Measurements from ENCODE around the gene GTF3C2. TPM values are rescaled to one million over a fixed set of nuclear protein-coding genes. Genes with fewer than 3 reads are reported as not detected.

The GTF3C2 gene
- total and polyA plus RNA-seq, 10 donors, result 27.5 to 73.8 (median 61.2) TPM

- WGBS, 5 donors, result 84 to 93% (median 91%) methylated on average over 8 of the region's 8 CpGs
- intact Hi-C loops (cut with DNase I; ENCODE audit: low total_unique reads), result no loop called here
These were observed 61.6 kb downstream of the GTF3C2 start for GRCh38 chr2:27294928-27295327.

GRCh38 chr2:27291865-27292264 is 64.7 kb downstream of the GTF3C2 start:
- Histone ChIP-seq H3K4me3 (no peak overlapping the region), H3K27me3 (replicated peaks in 1 of 7) (peaks cover 0 to 9% (median 0%) of the 10 kb centered on the region in 7 donors), H3K36me3 (no peaks in the 10 kb centered on the region), H3K9me3 (no peaks in the 10 kb centered on the region), H3K4me1 (peaks cover 0 to 10% (median 0%) of the 10 kb centered on the region in 6 donors), H3K27ac (no peak overlapping the region)
- TF ChIP-seq POLR2A (IDR thresholded peaks at IDR 0.05) (no peak), POLR2AphosphoS5 (IDR thresholded peaks at IDR 0.05) (no peak)
- TF ChIP-seq, protein P1, sequence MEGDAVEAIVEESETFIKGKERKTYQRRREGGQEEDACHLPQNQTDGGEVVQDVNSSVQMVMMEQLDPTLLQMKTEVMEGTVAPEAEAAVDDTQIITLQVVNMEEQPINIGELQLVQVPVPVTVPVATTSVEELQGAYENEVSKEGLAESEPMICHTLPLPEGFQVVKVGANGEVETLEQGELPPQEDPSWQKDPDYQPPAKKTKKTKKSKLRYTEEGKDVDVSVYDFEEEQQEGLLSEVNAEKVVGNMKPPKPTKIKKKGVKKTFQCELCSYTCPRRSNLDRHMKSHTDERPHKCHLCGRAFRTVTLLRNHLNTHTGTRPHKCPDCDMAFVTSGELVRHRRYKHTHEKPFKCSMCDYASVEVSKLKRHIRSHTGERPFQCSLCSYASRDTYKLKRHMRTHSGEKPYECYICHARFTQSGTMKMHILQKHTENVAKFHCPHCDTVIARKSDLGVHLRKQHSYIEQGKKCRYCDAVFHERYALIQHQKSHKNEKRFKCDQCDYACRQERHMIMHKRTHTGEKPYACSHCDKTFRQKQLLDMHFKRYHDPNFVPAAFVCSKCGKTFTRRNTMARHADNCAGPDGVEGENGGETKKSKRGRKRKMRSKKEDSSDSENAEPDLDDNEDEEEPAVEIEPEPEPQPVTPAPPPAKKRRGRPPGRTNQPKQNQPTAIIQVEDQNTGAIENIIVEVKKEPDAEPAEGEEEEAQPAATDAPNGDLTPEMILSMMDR (IDR thresholded peaks at IDR 0.05 in 8 of 11, conservative IDR thresholded peaks at IDR 0.05 in 3 of 11), result no peak
- no peak for DNase-seq
- 64 to 85% (median 72%) methylated on average over 6 of the region's 6 CpGs for WGBS, 5 donors
- intact Hi-C loops (cut with DNase I; ENCODE audit: low total_unique reads), result no loop called here

More at GRCh38 chr2:27294928-27295327, 61.6 kb downstream of the GTF3C2 start:
- Histone ChIP-seq H3K9me3 (no peaks in the 10 kb centered on the region), H3K27me3 (replicated peaks in 1 of 7) (peaks cover 0 to 9% (median 0%) of the 10 kb centered on the region in 7 donors), H3K27ac (no peak overlapping the region), H3K4me1 (peaks cover 0 to 10% (median 0%) of the 10 kb centered on the region in 6 donors), H3K36me3 (no peaks in the 10 kb centered on the region), H3K4me3 (no peak overlapping the region)
- no peak for DNase-seq
- no peak for TF ChIP-seq POLR2AphosphoS5 (IDR thresholded peaks at IDR 0.05)
- TF ChIP-seq, protein P1 (IDR thresholded peaks at IDR 0.05 in 8 of 11, conservative IDR thresholded peaks at IDR 0.05 in 3 of 11), result no peak
- TF ChIP-seq POLR2A (IDR thresholded peaks at IDR 0.05), result no peak

DNA sequence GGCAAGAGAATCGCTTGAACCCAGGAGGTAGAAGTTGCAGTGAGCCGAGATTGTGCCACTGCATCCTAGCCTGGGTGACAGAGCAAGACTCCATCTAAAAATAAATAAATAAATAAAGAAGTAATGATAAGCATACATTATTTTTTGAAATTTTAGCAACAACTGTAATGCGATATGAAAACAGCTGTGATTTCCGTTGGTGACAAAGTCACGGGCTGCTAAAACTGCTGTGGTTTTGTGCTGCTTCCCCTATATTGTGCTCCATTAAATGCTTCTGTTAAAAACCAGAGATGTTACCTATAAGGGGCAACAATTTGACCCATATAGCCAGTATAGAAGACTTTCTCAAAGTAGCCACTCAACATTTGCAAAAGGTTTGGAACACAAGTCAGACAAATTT is 66.0 kb downstream of the GTF3C2 start:
- no peak overlapping the region for H3K4me3 ChIP-seq
- no peaks in the 10 kb centered on the region for H3K9me3 ChIP-seq
- H3K4me1 ChIP-seq, result peaks cover 0 to 10% (median 0%) of the 10 kb centered on the region in 6 donors
- 42 to 55% (median 48%) methylated on average over 5 of the region's 5 CpGs for WGBS, 5 donors
- no peaks in the 10 kb centered on the region for H3K36me3 ChIP-seq
- H3K27me3 ChIP-seq (replicated peaks in 1 of 7), result peaks cover 0 to 9% (median 0%) of the 10 kb centered on the region in 7 donors
- DNase-seq, result no peak
- intact Hi-C loops (cut with DNase I; ENCODE audit: low total_unique reads), result no loop called here
- no peak for TF ChIP-seq POLR2AphosphoS5 (IDR thresholded peaks at IDR 0.05)
- no peak overlapping the region for H3K27ac ChIP-seq

DNA sequence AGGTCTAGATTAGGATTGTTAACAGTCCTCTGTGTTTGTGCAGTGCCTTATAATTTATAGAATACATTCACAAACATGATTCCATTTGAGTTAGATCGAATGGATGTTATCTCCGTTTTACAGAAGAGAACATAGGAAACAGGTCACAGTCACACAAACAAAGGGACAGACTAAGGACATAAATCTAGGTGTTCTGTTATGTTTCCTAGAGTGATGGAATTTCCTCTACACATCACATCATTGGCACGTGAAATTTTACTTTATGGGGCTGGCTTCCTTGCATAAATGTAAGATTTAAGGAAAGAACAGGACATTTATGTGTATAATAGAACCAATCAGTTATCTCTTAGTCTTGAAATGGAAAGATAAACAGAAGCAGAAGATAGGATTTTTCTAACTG is 68.0 kb downstream of the GTF3C2 start:
- intact Hi-C loops (cut with DNase I; ENCODE audit: low total_unique reads), result no loop called here
- TF ChIP-seq POLR2AphosphoS5 (IDR thresholded peaks at IDR 0.05) (no peak), POLR2A (IDR thresholded peaks at IDR 0.05) (no peak)
- TF ChIP-seq, protein P1 (IDR thresholded peaks at IDR 0.05 in 8 of 11, conservative IDR thresholded peaks at IDR 0.05 in 3 of 11), result no peak
- Histone ChIP-seq H3K36me3 (no peaks in the 10 kb centered on the region), H3K4me1 (peaks cover 0 to 10% (median 0%) of the 10 kb centered on the region in 6 donors), H3K4me3 (no peak overlapping the region), H3K27me3 (replicated peaks in 1 of 7) (peaks cover 0 to 9% (median 0%) of the 10 kb centered on the region in 7 donors), H3K9me3 (no peaks in the 10 kb centered on the region), H3K27ac (no peak overlapping the region)
- WGBS, 5 donors, result 21 to 46% (median 36%) methylated on average over 3 of the region's 3 CpGs
- no peak for DNase-seq

DNA sequence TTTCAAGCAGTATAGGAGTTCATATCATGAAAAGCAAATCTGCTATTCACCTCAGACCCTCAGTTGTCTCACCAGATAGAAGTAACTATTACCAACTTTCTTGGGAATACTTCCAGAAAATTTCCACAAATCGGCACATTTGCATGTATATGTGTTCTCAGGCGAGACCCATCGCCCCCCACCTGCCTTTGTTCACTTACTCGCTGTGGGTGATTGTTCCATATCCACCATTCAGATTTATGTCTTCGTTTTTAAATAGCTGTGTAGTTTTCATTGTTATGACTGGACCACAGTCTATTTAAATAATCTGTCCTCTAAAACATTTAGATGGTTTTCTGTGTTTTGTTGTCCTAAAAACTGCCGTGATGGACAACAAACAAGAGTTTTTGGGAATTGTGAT is 71.1 kb downstream of the GTF3C2 start:
- peaks cover 0 to 11% (median 0%) of the 10 kb centered on the region in 7 donors for H3K27me3 ChIP-seq (replicated peaks in 1 of 7)
- DNase-seq, result no peak
- no peak overlapping the region for H3K4me3 ChIP-seq
- H3K9me3 ChIP-seq, result no peaks in the 10 kb centered on the region
- no peak overlapping the region for H3K27ac ChIP-seq
- peaks cover 0 to 5% (median 0%) of the 10 kb centered on the region in 6 donors for H3K4me1 ChIP-seq
- intact Hi-C loops (cut with DNase I; ENCODE audit: low total_unique reads), result no loop called here
- 66 to 88% (median 85%) methylated on average over 6 of the region's 6 CpGs for WGBS, 5 donors
- H3K36me3 ChIP-seq, result no peaks in the 10 kb centered on the region
- no peak for TF ChIP-seq POLR2AphosphoS5 (IDR thresholded peaks at IDR 0.05)
- no peak for TF ChIP-seq POLR2A (IDR thresholded peaks at IDR 0.05)
- TF ChIP-seq, protein P1 (IDR thresholded peaks at IDR 0.05 in 8 of 11, conservative IDR thresholded peaks at IDR 0.05 in 3 of 11), result no peak

Measured in spleen (tissue), 11 donors.